Ectodermal cell (in vitro differentiated cells): ENCODE data around the gene SLC16A5.
"Not testable (repeated sequence)": the region's sequence is repeated elsewhere in the genome, so short reads cannot be mapped to it uniquely, and the experiment has no call there.

Experiments used
- H3K27ac ChIP-seq: 2 replicates; pipeline ENCODE4 v1.7.0; 2013; ENCODE audit warnings: mild to moderate bottlenecking, low read depth, low read length; ENCODE audit not compliant: insufficient read depth, poor library complexity, severe bottlenecking
- H3K27me3 ChIP-seq: 2 replicates; pipeline ENCODE4 v1.7.0; 2013; ENCODE audit warnings: mild to moderate bottlenecking, low read length; ENCODE audit not compliant: insufficient read depth, control insufficient read depth, poor library complexity, severe bottlenecking
- H3K36me3 ChIP-seq: one replicate; pipeline ENCODE4 v1.7.0; 2013; ENCODE audit warnings: low read length; ENCODE audit not compliant: control insufficient read depth, insufficient read depth
- H3K4me1 ChIP-seq: one replicate; pipeline ENCODE4 v1.7.0; 2013; ENCODE audit warnings: low read length; ENCODE audit not compliant: control insufficient read depth, insufficient read depth
- H3K4me3 ChIP-seq: 2 replicates; pipeline ENCODE4 v1.7.0; 2013; ENCODE audit warnings: low read depth, low read length, control low read depth; ENCODE audit not compliant: insufficient read depth
- H3K9me3 ChIP-seq: 2 replicates; pipeline ENCODE4 v1.7.0; 2013; ENCODE audit warnings: mild to moderate bottlenecking, low read length, moderate library complexity; ENCODE audit not compliant: control insufficient read depth
- WGBS, 2 experiments: methylation state at CpG; one replicate each; pipeline ENCODE4 v1.1.7; 2013; ENCODE audit warnings: missing lambda C conversion rate in 2 of 2; 5-methylcytosine and 5-hydroxymethylcytosine counted together

The SLC16A5 gene

DNA sequence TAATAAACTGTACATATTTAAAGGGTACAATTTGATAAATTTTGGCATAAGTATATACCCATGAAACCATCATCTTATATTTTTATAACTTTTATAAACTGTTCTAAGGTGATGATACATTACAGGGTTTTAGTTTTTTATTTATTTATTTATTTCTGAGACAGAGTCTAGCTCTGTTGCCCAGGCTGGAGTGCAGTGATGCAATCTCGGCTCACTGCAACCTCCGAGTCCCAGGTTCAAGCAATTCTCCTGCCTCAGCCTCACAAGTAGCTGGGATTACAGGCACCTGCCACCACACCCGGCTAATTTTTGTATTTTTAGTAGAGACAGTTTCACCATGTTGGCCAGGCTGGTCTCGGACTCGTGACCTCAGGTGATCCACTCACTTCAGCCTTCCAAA, 40.2 kb downstream of the SLC16A5 start:
- 91 to 97% methylated on average over 5 of the region's 5 CpGs for WGBS, 2 experiments
- not testable (repeated sequence) for H3K4me3 ChIP-seq, H3K4me1 ChIP-seq, H3K27ac ChIP-seq, H3K27me3 ChIP-seq, H3K9me3 ChIP-seq
- H3K36me3 ChIP-seq = peaks cover 13% of the 10 kb centered on the region

DNA sequence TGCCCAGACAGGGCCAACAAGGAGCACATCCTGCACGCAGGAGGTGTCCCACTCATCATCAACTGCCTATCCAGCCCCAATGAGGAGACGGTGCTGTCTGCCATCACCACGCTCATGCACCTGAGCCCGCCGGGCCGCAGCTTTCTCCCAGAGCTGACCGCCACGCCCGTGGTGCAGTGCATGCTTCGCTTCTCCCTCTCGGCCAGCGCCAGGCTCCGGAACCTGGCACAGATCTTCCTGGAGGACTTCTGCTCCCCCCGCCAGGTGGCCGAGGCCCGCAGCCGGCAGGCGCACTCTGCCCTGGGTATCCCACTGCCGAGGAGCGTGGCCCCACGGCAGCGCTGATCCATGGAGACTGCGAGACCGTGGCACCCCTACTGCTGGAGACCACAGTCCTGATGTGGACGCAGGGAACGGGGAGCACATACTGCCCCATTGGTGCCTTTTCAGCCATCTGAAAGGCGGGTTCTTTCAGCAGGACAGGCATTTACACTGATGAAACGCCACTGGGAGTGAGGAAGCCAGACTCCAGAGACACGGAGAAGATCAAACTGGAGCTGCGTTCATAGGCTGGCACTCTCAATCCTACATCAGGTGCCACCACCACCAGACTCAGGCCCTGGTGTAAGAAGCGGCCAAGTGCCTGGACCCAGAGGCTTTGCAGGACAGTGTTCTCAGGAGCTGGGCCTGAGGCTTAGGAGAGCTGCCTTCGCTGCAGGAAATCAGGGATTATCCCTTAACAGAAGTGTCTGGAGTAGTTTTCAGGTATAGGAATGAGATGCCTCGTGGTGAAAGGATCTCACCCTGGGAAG, 41.1 kb downstream of the SLC16A5 start:
- peaks cover 6% of the 10 kb centered on the region for H3K4me1 ChIP-seq
- H3K9me3 ChIP-seq = no peaks in the 10 kb centered on the region
- H3K4me3 ChIP-seq = no peak overlapping the region
- no peaks in the 10 kb centered on the region for H3K27me3 ChIP-seq
- H3K36me3 ChIP-seq = peaks cover 13% of the 10 kb centered on the region
- 94 to 96% methylated on average over 33 of the region's 33 CpGs for WGBS, 2 experiments
- H3K27ac ChIP-seq = no peak overlapping the region

- peaks cover 13% of the 10 kb centered on the region for H3K36me3 ChIP-seq
- no peaks in the 10 kb centered on the region for H3K27me3 ChIP-seq
- peaks cover 6% of the 10 kb centered on the region for H3K4me1 ChIP-seq
- no peak overlapping the region for H3K4me3 ChIP-seq
- 90 to 92% methylated on average over 9 of the region's 9 CpGs for WGBS, 2 experiments
- no peak overlapping the region for H3K27ac ChIP-seq
- H3K9me3 ChIP-seq = no peaks in the 10 kb centered on the region
Measured at GRCh38 chr17:75129576-75129975, 41.8 kb downstream of the SLC16A5 start.

DNA sequence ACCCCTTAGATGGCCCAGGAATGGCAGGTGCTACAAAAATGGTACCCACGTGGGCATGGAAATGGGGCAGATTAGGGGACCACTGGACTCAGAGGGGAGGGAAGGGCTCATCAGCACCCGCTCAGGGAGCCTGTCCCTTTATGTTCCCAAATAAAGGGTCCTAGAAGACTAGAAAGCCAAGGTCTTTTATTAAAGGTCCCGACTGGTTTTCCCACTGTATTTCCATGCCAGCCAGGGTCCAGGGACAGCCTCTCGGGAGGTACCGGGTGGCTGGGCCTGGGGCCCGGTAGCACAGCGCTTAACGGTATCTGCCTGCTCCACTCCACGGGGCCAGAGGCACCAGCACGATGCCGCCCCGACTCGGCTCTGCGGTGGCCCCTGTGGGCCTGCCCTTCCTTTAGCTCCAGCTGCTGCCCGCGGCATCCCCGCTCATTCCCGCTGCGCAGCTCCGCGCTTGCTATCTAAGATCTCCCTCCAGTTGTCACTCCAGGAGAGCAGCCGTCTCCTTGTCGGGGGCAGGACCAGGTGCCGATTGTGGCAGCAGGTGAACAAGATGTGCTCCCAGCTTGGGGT, 42.4 kb downstream of the SLC16A5 start:
- no peak overlapping the region for H3K27ac ChIP-seq
- 89 to 90% methylated on average over 24 of the region's 24 CpGs for WGBS, 2 experiments
- H3K4me1 ChIP-seq = peaks cover 6% of the 10 kb centered on the region
- H3K27me3 ChIP-seq = no peaks in the 10 kb centered on the region
- peaks cover 13% of the 10 kb centered on the region for H3K36me3 ChIP-seq
- H3K4me3 ChIP-seq = peak overlapping the region; percentile 90
- H3K9me3 ChIP-seq = no peaks in the 10 kb centered on the region

DNA sequence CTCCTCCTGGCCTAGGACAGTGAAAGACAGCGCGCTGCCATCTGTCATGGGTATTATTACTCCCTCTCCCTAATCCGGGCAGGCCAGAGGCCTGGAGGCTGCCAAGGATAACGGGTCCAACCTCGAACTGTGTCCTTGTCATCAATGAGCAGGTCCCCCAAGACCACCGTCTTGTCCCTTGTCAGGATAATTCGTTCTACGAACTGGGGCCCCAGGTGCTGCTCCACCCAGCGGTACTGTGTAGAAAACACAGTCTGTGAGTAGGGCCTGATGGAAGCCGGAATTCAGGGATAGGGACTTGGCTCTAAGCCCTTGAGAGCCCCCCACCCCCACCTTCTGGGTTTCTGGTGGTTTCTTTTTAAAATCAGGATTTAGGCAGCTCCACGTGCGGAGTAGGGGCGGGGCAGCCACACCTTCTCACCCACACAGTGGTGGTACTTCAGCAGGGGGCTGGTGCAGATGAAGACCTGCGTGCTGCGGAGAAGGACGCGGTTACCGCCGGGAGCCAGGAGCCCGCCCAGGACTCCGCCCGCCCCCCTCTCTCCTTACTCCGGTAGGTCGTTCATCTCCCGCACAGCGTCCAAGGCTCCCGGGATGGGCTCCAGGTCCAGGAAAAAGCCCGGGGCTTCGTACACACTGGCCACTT, 43.0 kb downstream of the SLC16A5 start:
- Histone ChIP-seq H3K36me3 (peaks cover 18% of the 10 kb centered on the region), H3K27me3 (no peaks in the 10 kb centered on the region), H3K4me3 (peak overlapping the region; percentile 90), H3K4me1 (peaks cover 6% of the 10 kb centered on the region), H3K27ac (peak overlapping the region; percentile 90), H3K9me3 (no peaks in the 10 kb centered on the region)
- 10 to 11% methylated on average over 29 of the region's 29 CpGs for WGBS, 2 experiments

GRCh38 chr17:75131278-75132017, 43.7 kb downstream of the SLC16A5 start, which contains the start of gene NT5C:
TSS of gene NT5C (minus strand) at chr17:75131742. CDS start at chr17:75131707, 35 bp downstream.
- peak within 1 kb of the TSS; percentile 90 for H3K4me3 ChIP-seq

GRCh38 chr17:75132018-75133000, 44.6 kb downstream of the SLC16A5 start:
- peaks cover 21% of the 10 kb centered on the region for H3K36me3 ChIP-seq
- not testable (repeated sequence) for H3K27me3 ChIP-seq, H3K4me1 ChIP-seq, H3K9me3 ChIP-seq
- H3K4me3 ChIP-seq = peak overlapping the region; percentile 90
- peak overlapping the region; percentile 41 for H3K27ac ChIP-seq
- 88% methylated on average over 40 of the region's 40 CpGs for WGBS, 2 experiments

More at GRCh38 chr17:75131278-75132017, 43.7 kb downstream of the SLC16A5 start, which contains the start of gene NT5C:
- H3K27ac ChIP-seq = peak within 1 kb of the TSS; percentile 90
- no peaks in the 10 kb centered on the region for H3K9me3 ChIP-seq
- peaks cover 21% of the 10 kb centered on the region for H3K36me3 ChIP-seq
- no peaks in the 10 kb centered on the region for H3K27me3 ChIP-seq
- peaks cover 6% of the 10 kb centered on the region for H3K4me1 ChIP-seq
- WGBS, 2 experiments = 1% methylated on average over 82 of the region's 82 CpGs

DNA sequence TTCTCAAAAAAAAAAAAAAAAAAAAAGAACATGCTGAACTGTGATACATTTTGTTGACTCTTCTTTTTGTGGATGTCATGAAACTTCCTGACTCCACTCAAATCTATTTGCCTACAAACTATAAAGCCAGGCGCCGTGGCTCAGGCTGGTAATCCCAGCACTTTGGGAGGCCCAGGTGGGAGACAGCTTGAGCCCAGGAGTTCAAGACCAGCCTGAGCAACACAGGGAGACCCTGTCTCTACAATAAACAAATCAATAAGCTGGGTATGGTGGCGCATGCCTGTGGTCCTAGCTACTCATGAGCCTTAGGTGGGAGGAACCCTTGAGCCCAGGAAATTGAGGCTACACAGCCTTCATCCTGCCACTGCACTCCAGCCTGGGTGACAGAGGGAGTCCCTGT, 45.2 kb downstream of the SLC16A5 start:
- Histone ChIP-seq H3K27ac (no peak overlapping the region), H3K27me3 (no peaks in the 10 kb centered on the region), H3K4me1 (peaks cover 6% of the 10 kb centered on the region), H3K9me3 (no peaks in the 10 kb centered on the region), H3K4me3 (no peak overlapping the region), H3K36me3 (peaks cover 21% of the 10 kb centered on the region)
- WGBS, 2 experiments = 91 to 93% methylated on average over 3 of the region's 3 CpGs

GRCh38 chr17:75133607-75134347, 46.0 kb downstream of the SLC16A5 start:
- H3K27me3 ChIP-seq, H3K4me3 ChIP-seq, H3K27ac ChIP-seq, H3K4me1 ChIP-seq, H3K9me3 ChIP-seq: not testable (repeated sequence)
- WGBS, 2 experiments = 90 to 91% methylated on average over 14 of the region's 14 CpGs
- peaks cover 16% of the 10 kb centered on the region for H3K36me3 ChIP-seq
